SK-N-SH treated with all-trans-retinoic acid at 6 μM for 48 hours (cell line): ENCODE results near the gene STOM.
A peak's percentile ranks its signal among the peaks of the same experiment; 100 is the strongest.

Experiments
- ARNTL ChIP-seq: fragments of 450-650 bp; formaldehyde crosslinking; IDR thresholded peaks from 2 replicates; pipeline ENCODE4 v1.5.0; 2020; ENCODE audit warnings: low read depth, mild to moderate bottlenecking, moderate library complexity, borderline replicate concordance
- ISL1 ChIP-seq: fragments of 250-450 bp; sonication (Bioruptor Pico); IDR thresholded peaks from 2 replicates; pipeline ENCODE4 v2.1.2; 2022; ENCODE audit warnings: mild to moderate bottlenecking, moderate library complexity
- RARB ChIP-seq: fragments of 250-450 bp; sonication (Bioruptor Pico); IDR thresholded peaks from 2 replicates; pipeline ENCODE4 v1.8.0; 2021; ENCODE audit warnings: mild to moderate bottlenecking, moderate library complexity
- SNAI2 ChIP-seq: fragments of 250-450 bp; sonication (Bioruptor Pico); IDR thresholded peaks from 2 replicates; pipeline ENCODE4 v1.5.0; 2020; ENCODE audit warnings: mild to moderate bottlenecking, moderate library complexity
- TCF4 ChIP-seq: fragments of 250-450 bp; sonication (Bioruptor Pico); IDR thresholded peaks from 2 replicates; pipeline ENCODE4 v1.8.0; 2021; ENCODE audit warnings: mild to moderate bottlenecking, moderate library complexity, borderline replicate concordance
- TOX ChIP-seq: fragments of 250-450 bp; sonication (Bioruptor Pico); IDR thresholded peaks from 2 replicates; pipeline ENCODE4 v1.8.0; 2021; ENCODE audit warnings: mild to moderate bottlenecking, moderate library complexity, borderline replicate concordance
- ZC3H10 ChIP-seq: fragments of 250-450 bp; sonication (Bioruptor Pico); IDR thresholded peaks from 2 replicates; pipeline ENCODE4 v1.5.1; 2021; ENCODE audit warnings: mild to moderate bottlenecking, moderate library complexity
- ZFP3 ChIP-seq: fragments of 250-450 bp; sonication (Bioruptor Pico); IDR thresholded peaks from 2 replicates; pipeline ENCODE4 v1.5.0; 2020; ENCODE audit warnings: mild to moderate bottlenecking, moderate library complexity
- ZFP30 ChIP-seq: fragments of 450-650 bp; formaldehyde crosslinking; IDR thresholded peaks from 2 replicates; pipeline ENCODE4 v1.5.0; 2022; ENCODE audit warnings: mild to moderate bottlenecking, moderate library complexity
- ZNF565 ChIP-seq: fragments of 450-650 bp; formaldehyde crosslinking; conservative IDR thresholded peaks from 2 replicates; pipeline ENCODE4 v1.5.0; 2020; ENCODE audit warnings: low read depth, mild to moderate bottlenecking, moderate library complexity
- ZNF8 ChIP-seq: fragments of 450-650 bp; formaldehyde crosslinking; IDR thresholded peaks from 2 replicates; pipeline ENCODE4 v1.5.0; 2020; ENCODE audit warnings: mild to moderate bottlenecking, moderate library complexity
- TF ChIP-seq, protein P1 (sequence below): fragments of 250-450 bp; sonication (Bioruptor Pico); IDR thresholded peaks from 2 replicates; pipeline ENCODE4 v1.5.1; 2020; ENCODE audit warnings: low read depth, mild to moderate bottlenecking, moderate library complexity
- TF ChIP-seq, protein P2 (sequence below): fragments of 250-450 bp; sonication (Bioruptor Pico); IDR thresholded peaks from 2 replicates; pipeline ENCODE4 v1.8.0; 2020; ENCODE audit warnings: mild to moderate bottlenecking, moderate library complexity, borderline replicate concordance
- TF ChIP-seq, protein P3 (sequence below): fragments of 250-450 bp; sonication (Bioruptor Pico); IDR thresholded peaks from 2 replicates; pipeline ENCODE4 v1.5.0; 2020; ENCODE audit warnings: mild to moderate bottlenecking, moderate library complexity

DNA sequence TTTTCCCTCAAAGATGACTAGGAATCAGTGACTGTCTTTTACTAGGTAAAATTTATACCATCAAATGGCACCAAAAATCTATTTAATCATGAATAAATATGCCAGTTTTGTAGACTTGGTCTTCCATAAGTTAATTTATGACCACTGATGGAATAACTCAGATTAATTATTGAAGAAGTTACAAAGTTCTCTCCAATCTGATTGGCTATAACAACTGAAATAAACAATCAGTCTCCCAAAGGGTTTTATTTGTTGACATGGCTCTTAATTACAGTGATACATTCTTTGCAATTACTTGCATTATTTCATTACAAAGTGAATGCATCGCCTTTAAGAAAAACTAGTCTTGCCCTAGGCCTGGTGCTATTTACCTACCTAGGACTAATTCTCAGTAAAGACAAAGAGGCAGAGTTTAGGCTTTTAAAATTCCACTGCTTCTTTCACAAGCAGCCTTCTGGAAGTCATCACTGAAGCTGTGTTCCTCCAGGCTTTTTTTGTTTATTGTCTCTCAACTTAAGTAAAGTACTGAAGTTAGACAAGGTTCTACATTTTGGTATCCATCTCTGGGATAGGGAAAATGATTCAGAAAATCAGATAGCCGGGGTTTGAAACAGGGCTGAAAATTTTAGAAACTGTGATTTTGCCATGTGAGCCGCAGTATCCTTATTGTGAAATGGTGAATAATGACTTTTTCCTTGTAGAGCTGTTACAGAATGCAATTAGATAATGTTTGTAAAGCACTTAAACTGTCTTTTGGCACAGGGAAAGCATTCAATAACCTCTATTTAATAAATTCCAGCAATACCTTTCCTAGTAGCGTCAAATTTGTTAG is 2.5 kb downstream of the STOM start:
- TF ChIP-seq RARB (no peak), TCF4 (CRISPR knock-in tag) (no peak), ZNF8 (CRISPR knock-in tag) (0 out of 2 replicates have a peak, but pooled peaks have one; percentile 30), ARNTL (CRISPR knock-in tag) (no peak), ZNF565 (CRISPR knock-in tag) (no peak), SNAI2 (CRISPR knock-in tag) (no peak), ZFP3 (CRISPR knock-in tag) (no peak), ZFP30 (CRISPR knock-in tag) (no peak), TOX (CRISPR knock-in tag) (no peak), ISL1 (CRISPR knock-in tag) (peak; percentile 99), ZC3H10 (CRISPR knock-in tag) (0 out of 2 replicates have a peak, but pooled peaks have one; percentile 48)
- TF ChIP-seq, protein P1, sequence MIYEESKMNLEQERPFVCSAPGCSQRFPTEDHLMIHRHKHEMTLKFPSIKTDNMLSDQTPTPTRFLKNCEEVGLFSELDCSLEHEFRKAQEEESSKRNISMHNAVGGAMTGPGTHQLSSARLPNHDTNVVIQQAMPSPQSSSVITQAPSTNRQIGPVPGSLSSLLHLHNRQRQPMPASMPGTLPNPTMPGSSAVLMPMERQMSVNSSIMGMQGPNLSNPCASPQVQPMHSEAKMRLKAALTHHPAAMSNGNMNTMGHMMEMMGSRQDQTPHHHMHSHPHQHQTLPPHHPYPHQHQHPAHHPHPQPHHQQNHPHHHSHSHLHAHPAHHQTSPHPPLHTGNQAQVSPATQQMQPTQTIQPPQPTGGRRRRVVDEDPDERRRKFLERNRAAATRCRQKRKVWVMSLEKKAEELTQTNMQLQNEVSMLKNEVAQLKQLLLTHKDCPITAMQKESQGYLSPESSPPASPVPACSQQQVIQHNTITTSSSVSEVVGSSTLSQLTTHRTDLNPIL (CRISPR knock-in tag), result peak; percentile 72; the same call in 1 of the 2 replicates
- TF ChIP-seq, protein P2, sequence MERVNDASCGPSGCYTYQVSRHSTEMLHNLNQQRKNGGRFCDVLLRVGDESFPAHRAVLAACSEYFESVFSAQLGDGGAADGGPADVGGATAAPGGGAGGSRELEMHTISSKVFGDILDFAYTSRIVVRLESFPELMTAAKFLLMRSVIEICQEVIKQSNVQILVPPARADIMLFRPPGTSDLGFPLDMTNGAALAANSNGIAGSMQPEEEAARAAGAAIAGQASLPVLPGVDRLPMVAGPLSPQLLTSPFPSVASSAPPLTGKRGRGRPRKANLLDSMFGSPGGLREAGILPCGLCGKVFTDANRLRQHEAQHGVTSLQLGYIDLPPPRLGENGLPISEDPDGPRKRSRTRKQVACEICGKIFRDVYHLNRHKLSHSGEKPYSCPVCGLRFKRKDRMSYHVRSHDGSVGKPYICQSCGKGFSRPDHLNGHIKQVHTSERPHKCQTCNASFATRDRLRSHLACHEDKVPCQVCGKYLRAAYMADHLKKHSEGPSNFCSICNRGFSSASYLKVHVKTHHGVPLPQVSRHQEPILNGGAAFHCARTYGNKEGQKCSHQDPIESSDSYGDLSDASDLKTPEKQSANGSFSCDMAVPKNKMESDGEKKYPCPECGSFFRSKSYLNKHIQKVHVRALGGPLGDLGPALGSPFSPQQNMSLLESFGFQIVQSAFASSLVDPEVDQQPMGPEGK (CRISPR knock-in tag), result no peak
- TF ChIP-seq, protein P3, sequence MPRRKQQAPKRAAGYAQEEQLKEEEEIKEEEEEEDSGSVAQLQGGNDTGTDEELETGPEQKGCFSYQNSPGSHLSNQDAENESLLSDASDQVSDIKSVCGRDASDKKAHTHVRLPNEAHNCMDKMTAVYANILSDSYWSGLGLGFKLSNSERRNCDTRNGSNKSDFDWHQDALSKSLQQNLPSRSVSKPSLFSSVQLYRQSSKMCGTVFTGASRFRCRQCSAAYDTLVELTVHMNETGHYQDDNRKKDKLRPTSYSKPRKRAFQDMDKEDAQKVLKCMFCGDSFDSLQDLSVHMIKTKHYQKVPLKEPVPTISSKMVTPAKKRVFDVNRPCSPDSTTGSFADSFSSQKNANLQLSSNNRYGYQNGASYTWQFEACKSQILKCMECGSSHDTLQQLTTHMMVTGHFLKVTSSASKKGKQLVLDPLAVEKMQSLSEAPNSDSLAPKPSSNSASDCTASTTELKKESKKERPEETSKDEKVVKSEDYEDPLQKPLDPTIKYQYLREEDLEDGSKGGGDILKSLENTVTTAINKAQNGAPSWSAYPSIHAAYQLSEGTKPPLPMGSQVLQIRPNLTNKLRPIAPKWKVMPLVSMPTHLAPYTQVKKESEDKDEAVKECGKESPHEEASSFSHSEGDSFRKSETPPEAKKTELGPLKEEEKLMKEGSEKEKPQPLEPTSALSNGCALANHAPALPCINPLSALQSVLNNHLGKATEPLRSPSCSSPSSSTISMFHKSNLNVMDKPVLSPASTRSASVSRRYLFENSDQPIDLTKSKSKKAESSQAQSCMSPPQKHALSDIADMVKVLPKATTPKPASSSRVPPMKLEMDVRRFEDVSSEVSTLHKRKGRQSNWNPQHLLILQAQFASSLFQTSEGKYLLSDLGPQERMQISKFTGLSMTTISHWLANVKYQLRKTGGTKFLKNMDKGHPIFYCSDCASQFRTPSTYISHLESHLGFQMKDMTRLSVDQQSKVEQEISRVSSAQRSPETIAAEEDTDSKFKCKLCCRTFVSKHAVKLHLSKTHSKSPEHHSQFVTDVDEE (CRISPR knock-in tag), result no peak
